Nephron (organoid): ENCODE data around the gene COL1A2.

Experiments
- H3K27ac Mint-ChIP-seq, 3 experiments: 2 replicates each; pipeline ENCODE4 v1.8.0; 2020; ENCODE audit warnings: mixed read lengths in 3 of 3, mild to moderate bottlenecking in 2 of 3, moderate library complexity in 1 of 3
- H3K27me3 Mint-ChIP-seq: 2 replicates; pipeline ENCODE4 v1.8.0; 2021; ENCODE audit warnings: low read depth, mild to moderate bottlenecking, moderate library complexity, mixed read lengths
- H3K36me3 Mint-ChIP-seq: 2 replicates; pipeline ENCODE4 v1.8.0; 2020; ENCODE audit warnings: low read depth, mixed read lengths
- H3K4me1 Mint-ChIP-seq: 2 replicates; pipeline ENCODE4 v1.8.0; 2020; ENCODE audit warnings: mixed read lengths
- H3K4me3 Mint-ChIP-seq, 3 experiments: 2 replicates each; pipeline ENCODE4 v1.8.0; 2020; ENCODE audit warnings: mild to moderate bottlenecking in 3 of 3, mixed read lengths in 3 of 3, moderate library complexity in 2 of 3
- H3K9me3 Mint-ChIP-seq: 2 replicates; pipeline ENCODE4 v1.8.0; 2020; ENCODE audit warnings: mixed read lengths
- TF ChIP-seq, protein P1 (sequence below), 3 experiments: fragments of 200-600 bp; sonication (generic); IDR thresholded peaks; one replicate each; pipeline ENCODE4 v1.5.0; 2021; ENCODE audit warnings: antibody characterized with exemption in 3 of 3; ENCODE audit not compliant: unreplicated experiment in 3 of 3

COL1A2 gene

DNA sequence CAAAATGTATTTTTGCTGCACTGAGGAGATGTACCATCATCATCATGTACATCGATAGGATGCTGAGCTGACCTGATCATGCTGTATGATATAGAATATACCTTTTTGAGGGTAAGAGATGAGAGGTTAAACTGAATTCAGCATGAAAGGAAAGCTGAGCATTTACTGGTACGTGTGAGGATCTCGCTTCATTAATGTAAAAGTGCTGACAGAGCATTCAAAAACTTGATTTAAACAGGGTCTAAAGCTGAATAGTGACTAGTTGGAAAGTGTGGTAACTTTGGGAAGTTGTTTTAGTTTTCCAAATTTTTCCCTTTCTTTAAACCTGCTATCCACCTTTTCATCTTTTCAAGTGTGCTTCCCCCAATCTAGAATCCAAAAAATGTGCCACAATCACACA, 28.5 kb upstream of the COL1A2 start:
- no peaks in the 10 kb centered on the region for H3K27me3 Mint-ChIP-seq
- H3K36me3 Mint-ChIP-seq, result peaks cover 19% of the 10 kb centered on the region
- TF ChIP-seq, protein P1, sequence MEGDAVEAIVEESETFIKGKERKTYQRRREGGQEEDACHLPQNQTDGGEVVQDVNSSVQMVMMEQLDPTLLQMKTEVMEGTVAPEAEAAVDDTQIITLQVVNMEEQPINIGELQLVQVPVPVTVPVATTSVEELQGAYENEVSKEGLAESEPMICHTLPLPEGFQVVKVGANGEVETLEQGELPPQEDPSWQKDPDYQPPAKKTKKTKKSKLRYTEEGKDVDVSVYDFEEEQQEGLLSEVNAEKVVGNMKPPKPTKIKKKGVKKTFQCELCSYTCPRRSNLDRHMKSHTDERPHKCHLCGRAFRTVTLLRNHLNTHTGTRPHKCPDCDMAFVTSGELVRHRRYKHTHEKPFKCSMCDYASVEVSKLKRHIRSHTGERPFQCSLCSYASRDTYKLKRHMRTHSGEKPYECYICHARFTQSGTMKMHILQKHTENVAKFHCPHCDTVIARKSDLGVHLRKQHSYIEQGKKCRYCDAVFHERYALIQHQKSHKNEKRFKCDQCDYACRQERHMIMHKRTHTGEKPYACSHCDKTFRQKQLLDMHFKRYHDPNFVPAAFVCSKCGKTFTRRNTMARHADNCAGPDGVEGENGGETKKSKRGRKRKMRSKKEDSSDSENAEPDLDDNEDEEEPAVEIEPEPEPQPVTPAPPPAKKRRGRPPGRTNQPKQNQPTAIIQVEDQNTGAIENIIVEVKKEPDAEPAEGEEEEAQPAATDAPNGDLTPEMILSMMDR (IDR thresholded peaks at IDR 0.05; ENCODE audit: unreplicated experiment in 3 of 3), result no peak
- peak overlapping the region; percentile 74 to 93 (median 84) for H3K27ac Mint-ChIP-seq
- H3K4me1 Mint-ChIP-seq, result peaks cover 67% of the 10 kb centered on the region
- peaks cover 21% of the 10 kb centered on the region for H3K9me3 Mint-ChIP-seq
- no peak overlapping the region for H3K4me3 Mint-ChIP-seq

DNA sequence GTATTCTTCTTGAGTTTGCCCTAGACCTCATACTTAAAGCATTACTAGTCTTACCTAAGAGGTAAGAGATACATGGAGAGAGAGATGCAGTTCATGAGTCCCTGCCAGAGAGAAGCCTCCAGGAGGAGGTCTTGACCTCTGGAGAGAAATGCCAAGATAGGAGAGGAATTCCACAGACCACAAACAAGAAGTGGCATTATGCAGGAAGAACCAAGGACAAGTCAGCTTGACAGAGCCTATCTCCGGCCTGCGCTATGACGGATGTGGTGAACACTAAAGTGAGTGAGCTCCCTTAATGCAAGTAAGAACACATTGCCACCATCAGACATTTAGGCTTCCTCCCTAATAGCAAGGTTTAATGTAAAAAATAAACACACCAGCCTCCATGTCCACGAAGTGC, 27.9 kb upstream of the COL1A2 start:
- TF ChIP-seq, protein P1 (IDR thresholded peaks at IDR 0.05; ENCODE audit: unreplicated experiment in 3 of 3), result no peak

DNA sequence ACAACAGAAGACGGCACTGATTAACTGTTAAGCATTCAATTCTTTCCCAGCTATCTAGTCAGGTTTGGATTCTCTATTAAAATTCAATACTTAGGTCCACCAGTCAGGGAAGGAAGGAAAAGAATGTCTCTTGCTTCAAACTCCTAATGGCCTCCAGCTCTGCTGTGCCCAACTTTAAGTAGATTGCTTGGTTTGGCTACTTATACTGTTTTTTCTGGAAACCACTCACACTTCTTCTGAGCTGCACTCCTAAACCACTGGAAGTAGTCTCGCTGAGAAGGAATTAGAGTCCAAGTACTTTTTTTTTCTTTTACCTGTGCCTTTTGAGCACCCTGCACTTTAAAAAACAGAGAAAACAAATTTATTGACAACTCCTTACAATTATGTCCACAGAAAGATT, 26.7 kb upstream of the COL1A2 start:
- H3K36me3 Mint-ChIP-seq, result peaks cover 20% of the 10 kb centered on the region
- no peaks in the 10 kb centered on the region for H3K27me3 Mint-ChIP-seq
- peak overlapping the region; percentile 93 to 98 (median 96) for H3K27ac Mint-ChIP-seq
- H3K9me3 Mint-ChIP-seq, result peaks cover 19% of the 10 kb centered on the region
- peaks cover 82% of the 10 kb centered on the region for H3K4me1 Mint-ChIP-seq
- peak overlapping the region in 2 of 3 experiments; percentile 14 to 33 for H3K4me3 Mint-ChIP-seq
- TF ChIP-seq, protein P1 (IDR thresholded peaks at IDR 0.05; ENCODE audit: unreplicated experiment in 3 of 3), result no peak

More for the DNA sequence above, 27.9 kb upstream of the COL1A2 start:
- H3K27me3 Mint-ChIP-seq, result no peaks in the 10 kb centered on the region
- H3K36me3 Mint-ChIP-seq, result peaks cover 19% of the 10 kb centered on the region
- H3K27ac Mint-ChIP-seq, result peak overlapping the region; percentile 74 to 93 (median 84)
- H3K4me3 Mint-ChIP-seq, result peak overlapping the region in 1 of 3 experiments; percentile 6
- H3K9me3 Mint-ChIP-seq, result peaks cover 21% of the 10 kb centered on the region
- peaks cover 73% of the 10 kb centered on the region for H3K4me1 Mint-ChIP-seq

DNA sequence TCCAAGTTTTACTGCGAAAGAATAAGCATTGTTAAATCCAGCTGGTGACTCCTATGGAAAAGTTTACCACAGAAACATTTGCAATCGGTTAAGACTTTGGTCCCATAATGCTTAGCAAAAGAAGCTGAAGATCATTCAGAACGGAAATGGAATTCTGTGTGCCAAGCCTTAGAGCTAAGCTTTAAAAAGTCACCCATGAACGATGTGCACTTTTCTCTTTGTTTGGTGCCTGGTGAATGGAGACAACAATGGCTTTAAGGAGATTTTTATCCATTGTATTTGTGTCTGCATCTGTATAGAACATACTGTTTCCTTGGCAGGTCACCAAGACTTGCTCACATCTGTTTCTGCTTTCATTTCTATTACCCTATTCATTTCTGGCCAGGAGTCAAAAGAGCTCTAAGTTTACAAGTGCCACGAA, 26.3 kb upstream of the COL1A2 start:
- peaks cover 14% of the 10 kb centered on the region for H3K9me3 Mint-ChIP-seq
- H3K4me3 Mint-ChIP-seq, result peak overlapping the region in 1 of 3 experiments; percentile 14

DNA sequence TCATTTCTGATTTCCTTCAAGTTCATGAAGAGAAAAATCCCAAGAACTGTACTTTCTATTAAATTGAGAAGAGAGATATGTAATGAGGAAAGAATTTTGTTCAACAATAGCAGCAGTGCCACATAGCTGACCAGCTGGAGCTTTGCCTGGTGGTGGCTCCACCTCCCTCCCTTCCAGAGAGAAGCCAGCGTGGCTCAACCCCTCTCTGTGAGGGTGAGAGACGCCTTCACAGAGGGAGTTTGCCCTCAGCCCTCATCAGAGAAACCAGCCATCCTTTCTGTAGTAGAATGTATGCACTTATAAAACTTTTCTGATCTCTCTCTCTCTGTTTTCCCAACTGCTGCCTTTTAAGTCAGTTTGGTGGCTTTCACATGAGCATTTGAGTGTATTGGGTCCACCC, 20.5 kb upstream of the COL1A2 start:
- TF ChIP-seq, protein P1 (IDR thresholded peaks at IDR 0.05; ENCODE audit: unreplicated experiment in 3 of 3), result no peak
- peaks cover 82% of the 10 kb centered on the region for H3K4me1 Mint-ChIP-seq
- peaks cover 7% of the 10 kb centered on the region for H3K36me3 Mint-ChIP-seq
- H3K4me3 Mint-ChIP-seq, result peak overlapping the region; percentile 55 to 72 (median 69)
- H3K27me3 Mint-ChIP-seq, result no peaks in the 10 kb centered on the region
- peak overlapping the region; percentile 97 to 100 (median 99) for H3K27ac Mint-ChIP-seq
- H3K9me3 Mint-ChIP-seq, result peaks cover 8% of the 10 kb centered on the region

More for the DNA sequence above, 26.3 kb upstream of the COL1A2 start:
- Mint-ChIP-seq H3K36me3 (peaks cover 20% of the 10 kb centered on the region), H3K27me3 (no peaks in the 10 kb centered on the region), H3K4me1 (peaks cover 82% of the 10 kb centered on the region), H3K27ac (peak overlapping the region; percentile 93 to 98 (median 96))
- TF ChIP-seq, protein P1 (IDR thresholded peaks at IDR 0.05; ENCODE audit: unreplicated experiment in 3 of 3), result no peak
